NT2/D1 (cell line): ENCODE measurements around the gene ZNF669.

Experiments used
- DNase-seq: peaks from one replicate; pipeline ENCODE4 v3.0.0-alpha.2; 2011; ENCODE audit warnings: low read depth, low spot score
- H3K27me3 ChIP-seq: 2 replicates; pipeline ENCODE4 v1.6.0; 2011; ENCODE audit warnings: mild to moderate bottlenecking; ENCODE audit not compliant: insufficient read length, insufficient read depth
- H3K36me3 ChIP-seq: 2 replicates; pipeline ENCODE4 v1.6.1; 2011; ENCODE audit warnings: mild to moderate bottlenecking, low read length, mixed read lengths; ENCODE audit not compliant: insufficient read depth, insufficient read length
- H3K4me1 ChIP-seq: 2 replicates; pipeline ENCODE4 v1.5.1; 2011; ENCODE audit not compliant: insufficient read depth, insufficient read length
- H3K4me3 ChIP-seq: 2 replicates; pipeline ENCODE4 v1.5.1; 2011; ENCODE audit warnings: low read depth; ENCODE audit not compliant: insufficient read length
- H3K9ac ChIP-seq: 2 replicates; pipeline ENCODE4 v1.6.0; 2011; ENCODE audit warnings: low read depth; ENCODE audit not compliant: insufficient read length
- H3K9me3 ChIP-seq: 2 replicates; pipeline ENCODE4 v1.5.1; 2011; ENCODE audit warnings: mild to moderate bottlenecking, low read length; ENCODE audit not compliant: insufficient read depth
- SUZ12 ChIP-seq: IDR thresholded peaks from 2 replicates; pipeline ENCODE4 v1.6.1; 2011; ENCODE audit not compliant: insufficient read length, insufficient read depth; ENCODE audit errors: extremely low read depth
- YY1 ChIP-seq: IDR thresholded peaks from 2 replicates; pipeline ENCODE4 v1.6.1; 2011; ENCODE audit not compliant: insufficient read length, insufficient read depth
- ZNF274 ChIP-seq: IDR thresholded peaks from 2 replicates; pipeline ENCODE4 v1.6.1; 2011; ENCODE audit warnings: mild to moderate bottlenecking, low read depth, low read length

The ZNF669 gene

DNA sequence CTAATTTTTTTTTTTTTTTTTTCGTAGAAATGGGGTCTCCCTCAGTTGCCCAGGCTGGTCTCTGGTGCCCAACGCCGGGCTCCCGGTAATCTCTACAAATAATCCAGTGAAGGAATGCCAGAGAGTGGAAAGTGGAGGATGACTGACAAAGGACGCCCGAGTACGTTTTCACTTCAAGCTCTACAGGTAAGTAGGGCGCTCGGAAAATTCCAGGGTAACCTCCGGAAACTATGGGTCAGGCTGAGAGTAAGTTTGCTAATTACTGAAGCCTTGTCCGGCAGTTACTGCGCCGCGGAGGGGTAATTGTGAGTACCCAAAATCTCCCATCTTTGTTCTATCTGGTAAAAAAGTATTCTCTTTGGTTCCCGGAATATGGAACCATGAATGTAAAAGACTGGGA lies 1.8 kb upstream of the ZNF669 start:
- H3K9me3 ChIP-seq = peaks cover 25% of the 10 kb centered on the region
- H3K9ac ChIP-seq = no peak overlapping the region
- peaks cover 30% of the 10 kb centered on the region for H3K27me3 ChIP-seq
- no peak for TF ChIP-seq SUZ12
- TF ChIP-seq YY1 = no peak
- no peak for TF ChIP-seq ZNF274
- no peaks in the 10 kb centered on the region for H3K4me1 ChIP-seq
- DNase-seq = no peak
- no peak overlapping the region for H3K4me3 ChIP-seq
- H3K36me3 ChIP-seq = peaks cover 17% of the 10 kb centered on the region

DNA sequence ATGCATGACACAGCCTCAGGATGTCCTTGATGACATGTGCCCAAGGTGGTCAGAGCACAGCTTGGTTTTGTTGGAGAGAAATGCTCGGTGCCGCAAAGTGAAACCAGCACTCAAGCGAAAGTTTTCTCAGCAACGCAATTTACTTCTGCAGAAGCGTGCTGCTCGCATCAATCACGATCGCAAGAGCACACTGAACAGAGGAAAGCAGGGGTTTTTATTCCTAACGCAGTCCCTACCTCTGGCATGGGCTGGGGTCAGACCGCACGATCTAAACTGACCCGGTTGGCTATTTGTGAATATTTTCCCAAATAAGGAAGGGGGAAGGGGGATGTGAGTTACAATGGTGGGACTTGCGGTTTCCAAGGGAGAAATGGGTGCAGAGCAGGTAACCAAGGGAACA lies 809 bp upstream of the ZNF669 start:
- Histone ChIP-seq H3K4me3 (no peak overlapping the region), H3K9me3 (peaks cover 35% of the 10 kb centered on the region), H3K27me3 (peaks cover 20% of the 10 kb centered on the region), H3K4me1 (no peaks in the 10 kb centered on the region), H3K36me3 (peaks cover 26% of the 10 kb centered on the region), H3K9ac (no peak overlapping the region)
- no peak for TF ChIP-seq ZNF274
- no peak for TF ChIP-seq SUZ12
- TF ChIP-seq YY1 = no peak
- no peak for DNase-seq

DNA sequence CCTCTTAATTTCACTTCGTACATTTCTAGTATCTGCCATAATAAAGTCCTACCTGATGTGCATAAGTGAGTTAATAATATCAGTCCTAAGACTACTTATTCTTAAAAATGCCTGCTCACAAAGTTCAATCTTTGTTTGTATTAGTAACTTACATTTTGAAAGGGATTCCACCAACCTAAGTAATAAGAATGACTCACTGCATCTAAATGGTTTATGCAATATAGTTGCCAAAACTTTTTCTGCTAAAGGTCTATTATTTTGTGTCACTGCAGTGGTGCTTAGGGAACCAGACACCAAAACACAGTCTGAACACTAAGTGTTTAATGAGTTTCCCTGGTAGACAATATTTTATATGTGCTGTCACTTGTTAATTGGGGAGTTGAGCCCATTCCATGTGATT lies 1.8 kb downstream of the ZNF669 start:
- TF ChIP-seq SUZ12 (no peak), ZNF274 (no peak), YY1 (no peak)
- no peak overlapping the region for H3K9ac ChIP-seq
- no peaks in the 10 kb centered on the region for H3K27me3 ChIP-seq
- H3K4me3 ChIP-seq = no peak overlapping the region
- H3K4me1 ChIP-seq = no peaks in the 10 kb centered on the region
- peaks cover 46% of the 10 kb centered on the region for H3K36me3 ChIP-seq
- no peak for DNase-seq
- peaks cover 36% of the 10 kb centered on the region for H3K9me3 ChIP-seq

DNA sequence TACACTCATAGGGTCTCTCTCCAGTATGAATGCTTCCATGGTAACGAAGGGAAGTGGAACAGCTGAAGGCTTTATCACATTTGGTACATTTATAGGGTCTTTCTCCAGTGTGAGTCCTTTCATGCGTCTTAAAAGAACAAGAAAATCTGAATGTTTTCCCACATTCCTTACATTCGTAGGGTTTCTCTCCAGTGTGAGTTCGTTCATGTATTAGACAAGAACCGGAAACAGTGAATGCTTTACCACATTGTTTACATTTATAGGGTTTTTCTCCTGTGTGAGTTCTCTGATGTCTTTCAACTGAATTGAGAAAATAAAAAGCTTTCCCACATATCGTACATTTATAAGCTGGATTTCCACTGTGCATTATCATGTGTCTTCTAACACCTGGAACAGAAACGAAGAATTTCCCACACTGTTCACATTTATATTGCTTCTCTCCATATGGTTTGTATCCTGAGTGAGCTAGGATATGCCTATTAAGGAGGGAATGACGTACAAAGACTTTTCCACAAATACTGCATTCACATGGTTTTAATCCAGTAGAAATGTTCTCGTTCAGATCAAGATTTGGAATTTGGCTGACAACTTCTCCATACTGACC lies 3.4 kb downstream of the ZNF669 start:
- TF ChIP-seq SUZ12 = no peak
- peak; percentile 81 for TF ChIP-seq ZNF274
- no peak for TF ChIP-seq YY1
- no peak for DNase-seq
- H3K4me1 ChIP-seq = no peaks in the 10 kb centered on the region
- no peaks in the 10 kb centered on the region for H3K27me3 ChIP-seq
- no peak overlapping the region for H3K9ac ChIP-seq
- H3K9me3 ChIP-seq = peaks cover 36% of the 10 kb centered on the region
- peaks cover 51% of the 10 kb centered on the region for H3K36me3 ChIP-seq
- no peak overlapping the region for H3K4me3 ChIP-seq

DNA sequence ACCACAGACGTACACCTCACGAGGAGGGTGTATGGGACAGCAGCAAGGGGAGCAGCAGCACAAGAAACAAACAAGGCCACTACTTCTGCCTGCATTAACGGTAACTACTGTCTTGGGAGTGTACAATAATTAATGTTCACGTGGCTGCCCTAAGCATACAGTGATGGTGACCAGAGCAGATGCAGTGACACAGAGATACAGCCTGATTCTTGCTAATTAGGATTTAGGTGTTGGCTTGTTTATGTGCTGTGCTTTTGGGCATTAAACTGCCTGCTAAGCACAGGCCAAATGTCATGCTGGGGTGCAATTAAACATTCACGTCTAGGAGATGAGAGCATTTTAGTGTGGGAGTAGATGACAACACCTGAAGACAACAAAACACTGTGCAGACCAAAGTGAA lies 7.2 kb downstream of the ZNF669 start:
- TF ChIP-seq YY1 = no peak
- no peak for TF ChIP-seq ZNF274
- no peak for TF ChIP-seq SUZ12
- DNase-seq = no peak
- peaks cover 44% of the 10 kb centered on the region for H3K36me3 ChIP-seq
- no peaks in the 10 kb centered on the region for H3K4me1 ChIP-seq
- H3K9me3 ChIP-seq = peaks cover 21% of the 10 kb centered on the region
- no peak overlapping the region for H3K9ac ChIP-seq
- H3K27me3 ChIP-seq = no peaks in the 10 kb centered on the region
- H3K4me3 ChIP-seq = no peak overlapping the region

DNA sequence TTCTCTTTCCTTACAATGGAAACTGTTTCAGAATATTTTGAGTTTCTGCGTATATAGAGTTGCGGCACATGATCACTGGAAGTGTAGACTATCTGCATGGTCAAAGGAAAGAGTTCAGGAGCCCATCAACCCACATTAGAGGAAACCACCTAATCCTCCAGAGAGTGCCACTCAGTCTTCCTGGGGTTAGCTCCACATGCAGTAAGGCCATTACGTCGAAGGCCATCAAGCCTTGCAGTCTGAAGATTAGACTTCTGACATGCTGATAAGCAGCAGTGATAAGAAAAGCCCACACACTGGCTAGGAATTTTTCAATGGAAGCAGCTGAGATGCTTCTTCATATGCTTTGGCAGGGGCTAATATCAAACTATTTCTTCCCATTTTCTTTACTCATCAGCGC lies 7.6 kb downstream of the ZNF669 start:
- no peaks in the 10 kb centered on the region for H3K27me3 ChIP-seq
- no peaks in the 10 kb centered on the region for H3K4me1 ChIP-seq
- H3K9me3 ChIP-seq = peaks cover 17% of the 10 kb centered on the region
- peaks cover 40% of the 10 kb centered on the region for H3K36me3 ChIP-seq
- no peak overlapping the region for H3K9ac ChIP-seq
- DNase-seq = no peak
- no peak overlapping the region for H3K4me3 ChIP-seq
- TF ChIP-seq YY1 = no peak
- TF ChIP-seq SUZ12 = no peak
- TF ChIP-seq ZNF274 = no peak

DNA sequence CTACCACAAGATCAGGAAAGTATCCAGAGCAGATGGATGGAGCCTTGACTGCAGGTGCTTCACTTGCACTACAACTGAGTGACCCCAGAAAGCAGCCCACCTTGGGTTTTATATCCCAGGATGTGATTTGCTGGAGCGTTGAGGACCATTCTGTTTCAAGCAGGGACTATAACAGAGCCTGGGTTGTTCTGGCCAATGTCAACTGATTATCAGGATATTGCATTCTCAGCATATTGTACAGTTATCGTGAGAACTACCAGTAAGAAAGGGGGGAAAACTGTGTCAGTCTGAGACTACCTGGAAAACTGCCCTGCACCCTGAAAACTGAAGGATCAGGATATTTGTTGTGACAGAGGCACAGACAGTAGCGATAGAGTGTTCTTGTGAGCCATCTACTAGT lies 8.0 kb downstream of the ZNF669 start:
- TF ChIP-seq YY1 = no peak
- TF ChIP-seq SUZ12 = no peak
- no peak for TF ChIP-seq ZNF274
- Histone ChIP-seq H3K9me3 (peaks cover 12% of the 10 kb centered on the region), H3K4me1 (no peaks in the 10 kb centered on the region), H3K36me3 (peaks cover 36% of the 10 kb centered on the region), H3K4me3 (no peak overlapping the region), H3K27me3 (no peaks in the 10 kb centered on the region), H3K9ac (no peak overlapping the region)
- no peak for DNase-seq
